Right renal cortex interstitium (tissue), 3 donors: ENCODE data around the gene THADA. TPM values are rescaled to one million over a fixed set of nuclear protein-coding genes. Genes with fewer than 3 reads are reported as not detected.

Source experiments
- DNase-seq, 3 donors: peaks; one replicate each; pipeline ENCODE4 v3.0.0-alpha.2; 2013; ENCODE audit warnings: low read depth in 3 of 3, low spot score in 2 of 3
- polyA plus RNA-seq, 3 donors: library from polyadenylated mRNA; unstranded; fragments of 120-200 nt; gene quantifications; one replicate each; pipeline ENCODE4 v1.2.1, GENCODE V29; 2013; ENCODE audit not compliant: insufficient read length in 3 of 3

Gene THADA
- polyA plus RNA-seq, 3 donors: 33.6 to 35.1 (median 34.5) TPM

DNA sequence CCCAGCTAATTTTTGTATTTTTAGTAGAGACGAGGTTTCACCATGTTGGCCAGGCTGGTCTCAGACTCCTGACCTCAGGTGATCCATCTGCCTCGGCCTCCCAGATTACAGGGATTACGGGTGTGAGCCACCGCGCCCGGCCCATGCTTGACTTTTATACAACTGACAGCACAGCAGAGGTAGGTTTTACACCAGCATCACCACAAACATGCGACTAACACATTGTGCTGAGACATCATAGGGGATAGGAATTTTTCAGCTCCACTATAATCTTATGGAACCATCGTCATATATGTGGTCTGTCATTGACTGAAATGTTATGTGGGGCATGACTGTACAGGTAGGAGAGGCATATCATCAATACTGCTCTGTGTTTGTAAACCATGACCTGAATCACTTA, 122.1 kb downstream of the THADA start:
- no peak for DNase-seq

DNA sequence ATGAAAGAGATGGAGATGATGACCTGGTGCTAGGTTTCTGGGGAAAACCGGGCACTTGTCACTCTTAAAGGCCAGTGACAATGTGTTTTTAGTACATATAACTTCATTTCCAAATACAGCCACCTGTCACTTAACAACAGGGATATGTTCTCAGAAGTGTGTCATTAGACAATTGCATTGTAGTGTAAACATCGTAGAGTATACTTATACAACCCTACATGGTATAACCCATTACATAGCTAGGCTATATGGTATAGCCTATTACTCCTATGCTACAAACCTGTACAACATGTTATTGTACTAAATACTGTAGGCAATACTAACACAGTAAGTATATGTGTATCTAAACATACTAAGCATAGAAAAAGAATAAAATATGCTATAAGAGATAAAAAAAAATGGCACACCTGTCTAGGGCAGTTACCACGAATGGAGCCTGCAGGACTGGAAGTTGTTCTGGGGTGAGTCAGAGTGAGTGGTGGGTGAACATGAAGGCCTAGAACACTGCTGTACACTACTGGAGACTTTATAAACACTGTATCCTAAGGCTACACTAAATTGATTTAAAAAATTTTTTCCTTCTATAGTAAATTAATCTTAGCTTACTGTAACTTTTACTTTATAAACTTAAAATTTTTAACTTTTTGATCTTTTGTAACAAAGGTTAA, 123.2 kb downstream of the THADA start:
- DNase-seq: no peak

DNA sequence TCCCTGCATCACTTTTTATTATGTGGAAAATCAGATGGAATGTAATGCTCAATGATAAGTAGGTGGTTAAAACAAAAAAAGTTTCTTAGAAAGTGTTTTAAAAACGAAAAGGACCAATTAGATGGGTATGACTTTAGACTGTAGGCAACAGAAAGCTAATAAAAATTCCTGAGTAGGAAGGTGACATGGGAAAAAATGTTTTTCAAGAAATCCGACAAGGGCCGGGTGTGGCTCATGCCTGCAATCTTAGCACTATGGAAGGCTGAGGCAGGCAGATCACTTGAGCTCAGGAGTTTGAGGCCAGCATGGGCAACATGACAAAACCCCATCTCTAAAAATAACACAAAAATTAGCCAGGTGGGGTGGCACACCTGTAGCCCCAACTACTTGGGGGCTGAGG, 126.1 kb downstream of the THADA start:
- no peak for DNase-seq

DNA sequence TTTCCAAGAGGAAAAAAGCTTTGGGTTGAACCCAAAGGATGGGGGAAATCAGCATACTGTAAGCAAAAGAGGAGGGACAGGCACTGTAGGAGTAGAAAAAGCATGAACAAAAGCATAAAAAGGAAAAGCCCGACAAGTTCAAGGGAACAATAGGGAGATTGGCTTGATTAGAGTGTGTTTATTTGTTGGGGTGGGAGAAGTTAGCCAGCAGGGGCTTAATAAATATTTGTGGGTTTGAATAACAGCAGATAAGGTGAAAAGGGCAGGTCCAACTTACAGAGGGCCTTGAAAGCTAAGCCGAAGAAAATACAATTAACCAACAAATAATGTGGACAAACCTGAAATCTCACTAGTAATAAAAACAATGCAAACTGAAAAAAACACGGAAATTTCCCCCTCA, 126.7 kb downstream of the THADA start:
- no peak for DNase-seq

DNA sequence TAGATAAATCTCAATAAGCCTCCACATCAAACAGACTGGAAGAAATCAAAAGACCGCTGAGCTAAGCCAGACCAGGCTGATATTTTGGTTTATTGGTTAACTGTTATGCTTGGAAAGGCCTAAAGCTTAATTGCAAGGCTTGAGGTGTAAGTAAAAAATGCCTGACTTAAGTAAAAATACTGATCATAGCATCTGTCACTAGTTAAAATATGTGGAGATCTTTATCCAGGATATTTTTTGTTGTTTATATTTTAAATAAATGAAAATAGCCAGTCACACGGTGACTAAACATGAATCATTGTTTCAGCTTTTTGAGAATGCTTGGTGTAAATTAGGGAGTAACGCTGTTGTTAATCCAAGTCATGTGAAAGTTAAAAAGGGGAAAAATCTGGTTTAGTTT, 127.9 kb downstream of the THADA start:
- no peak for DNase-seq

DNA sequence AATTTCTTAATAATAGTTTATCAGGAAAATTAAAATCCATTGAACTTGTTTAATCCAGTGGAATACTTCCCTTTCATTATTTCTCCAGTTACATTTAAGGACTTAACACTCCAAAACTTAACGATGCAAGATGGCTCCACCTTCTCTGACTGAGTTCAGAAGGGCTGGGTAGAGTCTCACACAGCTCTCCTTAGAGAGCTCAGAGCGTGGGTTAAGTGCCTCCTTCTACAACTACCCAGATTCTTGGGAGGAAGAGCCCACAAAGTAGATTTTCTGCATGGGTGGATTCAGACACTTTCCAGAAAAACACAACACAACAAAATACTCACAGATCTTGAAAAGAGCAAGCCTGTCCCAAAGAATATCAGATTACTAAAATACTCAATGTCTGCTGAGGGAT, 130.6 kb downstream of the THADA start:
- no peak for DNase-seq

DNA sequence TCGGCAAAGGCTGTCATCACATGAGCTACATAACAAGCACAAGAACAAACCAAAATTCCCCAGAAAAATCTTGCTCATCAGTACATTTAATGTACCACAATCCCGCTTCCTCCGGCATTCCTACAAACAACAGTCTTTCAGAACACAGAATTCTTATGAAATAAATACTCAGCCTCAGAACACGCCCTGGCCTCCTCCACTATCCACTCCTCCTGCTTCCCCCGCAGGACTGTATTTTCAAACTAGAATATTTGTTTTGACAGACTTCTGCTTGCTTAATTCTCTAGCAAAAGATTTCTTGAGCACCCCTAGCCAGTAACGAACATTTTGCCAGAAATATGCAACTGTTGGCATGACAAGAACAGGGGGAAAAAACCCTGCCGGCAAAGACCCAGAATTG, 131.2 kb downstream of the THADA start:
- no peak for DNase-seq

DNA sequence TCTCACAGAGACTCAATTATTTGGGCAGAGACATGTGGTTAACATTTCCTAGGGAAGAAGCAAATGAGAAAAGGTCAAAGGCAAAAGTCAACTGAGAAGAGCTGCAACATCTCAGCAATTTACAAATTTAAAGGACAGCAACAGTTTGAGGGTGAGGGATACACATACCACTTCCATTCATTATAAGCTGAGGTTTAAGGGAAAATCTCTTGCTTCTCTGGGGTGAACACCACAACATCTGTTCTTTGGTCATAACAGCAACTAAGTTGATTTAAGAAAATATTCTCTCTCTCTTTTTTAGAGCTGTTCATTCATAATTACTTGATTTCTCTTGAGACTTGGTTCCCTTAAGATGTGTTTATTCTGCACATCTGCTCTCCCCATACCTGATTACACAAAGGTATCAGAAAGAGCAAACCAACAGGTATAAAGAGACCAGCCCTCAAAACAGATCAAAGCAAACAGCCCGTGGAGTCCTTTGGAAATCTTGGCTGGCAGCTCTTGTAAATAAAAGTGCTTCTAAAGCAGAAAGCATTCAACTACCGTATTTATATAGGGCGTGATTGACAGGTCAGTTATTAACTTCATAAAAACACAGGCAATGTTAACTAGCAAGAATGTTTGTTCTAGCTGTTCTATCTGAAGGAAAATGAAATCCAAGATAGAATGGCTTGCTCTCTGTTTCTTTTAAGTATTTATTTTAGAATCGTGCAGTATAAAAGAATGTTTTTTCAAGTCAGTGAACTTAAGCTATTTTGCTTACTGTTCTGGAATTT, 132.8 kb downstream of the THADA start:
- DNase-seq: no peak

DNA sequence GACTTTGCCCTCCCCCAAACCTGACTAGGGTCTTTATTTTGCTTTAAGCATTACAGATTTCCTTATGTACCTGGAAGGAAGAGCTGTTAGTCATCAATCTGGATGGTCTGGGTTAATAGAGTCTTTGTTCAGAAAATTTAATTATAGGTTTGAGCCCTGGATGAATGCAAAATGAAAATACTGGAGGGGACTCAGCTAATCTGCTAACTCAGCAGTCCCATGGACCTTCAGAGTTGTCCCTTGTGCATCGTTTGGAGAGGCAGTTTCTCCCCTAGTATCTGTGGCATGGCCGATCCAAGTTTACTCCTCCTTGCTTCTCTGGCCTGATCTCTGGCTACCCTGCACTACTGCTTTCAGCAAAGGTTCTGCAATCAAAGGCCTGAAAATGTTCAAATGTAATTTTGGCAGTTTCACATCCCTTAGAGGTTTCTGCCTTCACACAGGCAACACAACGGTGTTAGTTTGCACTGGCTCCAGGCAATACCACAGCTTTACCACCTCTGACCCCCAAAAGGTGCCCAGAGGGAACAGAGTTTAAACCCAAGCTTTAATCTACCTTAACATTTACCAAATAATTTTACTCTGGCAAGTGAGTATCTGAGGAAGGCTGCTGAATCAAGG, 134.3 kb downstream of the THADA start:
- DNase-seq: no peak

DNA sequence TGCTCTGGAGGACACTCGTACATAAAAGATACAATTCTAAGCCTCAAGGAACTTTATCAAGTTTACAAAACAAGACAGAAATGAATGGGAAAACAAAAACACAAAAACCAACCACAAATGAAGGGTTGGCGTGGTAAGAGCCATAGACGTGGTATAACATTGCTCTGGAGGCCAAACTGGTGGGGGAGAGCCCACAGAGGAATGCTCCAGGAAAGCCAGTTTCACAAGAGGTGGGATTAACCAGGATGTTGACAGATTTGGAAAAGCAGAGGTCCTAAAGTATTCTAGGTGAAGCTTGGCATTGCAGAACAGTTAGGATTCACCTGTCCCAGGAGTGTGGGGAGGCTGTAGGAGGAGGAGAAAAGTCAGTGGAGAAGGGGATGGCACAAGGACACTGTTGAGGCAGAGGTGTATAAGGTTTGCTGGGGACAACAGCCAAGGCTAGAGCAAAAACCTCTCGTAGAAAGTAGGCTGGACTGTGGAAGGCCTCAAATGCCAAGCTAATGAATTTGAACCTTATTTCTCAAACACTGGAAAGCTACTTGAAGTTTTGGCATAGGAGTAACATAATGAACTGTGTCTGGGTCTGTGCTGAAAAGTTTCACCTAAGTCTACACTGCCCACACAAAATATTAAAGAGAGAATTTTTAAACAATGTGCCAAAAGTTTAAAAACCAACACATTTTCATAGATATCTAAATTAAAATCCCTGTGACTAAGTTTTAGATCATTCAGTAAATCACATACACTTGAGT, 135.1 kb downstream of the THADA start:
- no peak for DNase-seq

DNA sequence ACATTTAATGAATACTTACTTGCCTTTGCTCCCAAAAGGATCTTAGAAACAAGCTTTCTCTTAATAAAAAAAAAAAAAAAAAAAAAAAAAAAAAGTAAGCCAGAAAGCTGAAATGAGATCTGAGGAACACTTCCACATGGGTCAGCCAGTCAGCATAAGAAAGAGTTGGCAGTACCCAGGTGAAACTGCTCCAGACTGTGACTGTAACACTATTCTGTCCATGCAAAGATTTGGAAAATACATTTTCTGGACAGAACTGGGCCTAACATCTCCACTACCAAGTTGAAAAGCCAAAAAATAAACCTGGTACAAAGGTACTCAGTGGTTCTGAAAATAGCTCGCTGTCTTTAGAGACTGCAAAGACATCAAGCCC, 135.7 kb downstream of the THADA start:
- no peak for DNase-seq

DNA sequence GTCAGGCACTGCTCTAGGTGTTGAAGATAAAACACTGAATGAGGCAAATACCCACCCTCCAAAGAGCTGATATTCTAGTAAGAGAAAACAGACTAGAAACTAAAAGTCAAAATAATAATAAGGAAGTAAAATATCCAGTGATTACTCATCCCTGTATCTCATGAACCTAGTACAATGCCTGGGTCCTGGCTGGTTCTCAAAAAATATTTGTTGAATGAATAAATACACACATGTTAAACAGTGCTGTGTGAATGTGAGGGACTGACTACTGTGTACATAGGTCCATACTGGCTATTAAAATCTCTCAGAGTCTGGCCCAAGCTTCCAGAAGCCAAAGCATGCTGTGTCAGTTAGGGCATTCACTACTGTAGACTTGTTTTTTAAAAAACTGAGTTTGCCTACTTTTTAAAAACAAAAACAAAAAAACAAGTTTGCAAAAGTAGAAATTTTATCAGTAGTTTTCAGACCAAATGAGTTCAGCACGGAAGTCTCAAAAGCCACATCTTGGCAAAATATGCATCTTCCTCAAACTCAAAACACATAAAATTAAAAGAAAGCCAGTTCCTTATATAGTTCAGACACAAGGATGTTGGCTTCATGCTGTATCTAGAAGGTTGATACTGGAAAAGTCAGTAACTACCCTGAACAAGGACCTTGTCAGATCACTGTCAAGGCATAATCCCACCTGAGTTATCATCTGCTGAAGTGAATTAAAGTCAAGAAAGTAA, 136.2 kb downstream of the THADA start:
- DNase-seq: no peak

DNA sequence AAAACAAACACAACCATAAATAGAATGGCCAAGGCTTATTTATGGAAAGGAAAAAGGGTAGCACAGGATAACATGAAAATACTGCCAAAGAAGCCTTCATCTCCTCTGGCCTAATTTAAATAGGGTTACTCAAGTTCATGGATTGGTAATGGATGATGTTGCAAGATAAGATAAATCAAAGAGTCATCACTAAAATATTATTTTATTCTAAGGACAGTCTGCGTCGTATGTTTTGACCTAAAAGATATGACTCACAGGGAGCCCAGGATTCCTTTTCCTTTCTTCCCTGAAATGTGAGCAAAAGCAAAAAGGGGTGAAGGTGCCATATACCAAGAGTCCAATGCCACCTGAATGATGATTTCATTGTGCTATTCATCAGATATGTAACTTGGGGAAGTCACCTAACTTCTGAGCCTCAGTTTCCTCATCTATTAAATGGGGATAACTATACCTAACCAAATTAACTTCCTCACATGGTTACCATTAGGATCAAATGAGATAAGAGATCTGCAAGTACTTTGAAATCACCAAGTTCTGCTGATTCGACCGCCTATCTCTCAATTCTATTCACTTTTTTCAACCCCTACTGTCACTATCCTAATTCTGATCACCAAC, 137.7 kb downstream of the THADA start:
- no peak for DNase-seq

DNA sequence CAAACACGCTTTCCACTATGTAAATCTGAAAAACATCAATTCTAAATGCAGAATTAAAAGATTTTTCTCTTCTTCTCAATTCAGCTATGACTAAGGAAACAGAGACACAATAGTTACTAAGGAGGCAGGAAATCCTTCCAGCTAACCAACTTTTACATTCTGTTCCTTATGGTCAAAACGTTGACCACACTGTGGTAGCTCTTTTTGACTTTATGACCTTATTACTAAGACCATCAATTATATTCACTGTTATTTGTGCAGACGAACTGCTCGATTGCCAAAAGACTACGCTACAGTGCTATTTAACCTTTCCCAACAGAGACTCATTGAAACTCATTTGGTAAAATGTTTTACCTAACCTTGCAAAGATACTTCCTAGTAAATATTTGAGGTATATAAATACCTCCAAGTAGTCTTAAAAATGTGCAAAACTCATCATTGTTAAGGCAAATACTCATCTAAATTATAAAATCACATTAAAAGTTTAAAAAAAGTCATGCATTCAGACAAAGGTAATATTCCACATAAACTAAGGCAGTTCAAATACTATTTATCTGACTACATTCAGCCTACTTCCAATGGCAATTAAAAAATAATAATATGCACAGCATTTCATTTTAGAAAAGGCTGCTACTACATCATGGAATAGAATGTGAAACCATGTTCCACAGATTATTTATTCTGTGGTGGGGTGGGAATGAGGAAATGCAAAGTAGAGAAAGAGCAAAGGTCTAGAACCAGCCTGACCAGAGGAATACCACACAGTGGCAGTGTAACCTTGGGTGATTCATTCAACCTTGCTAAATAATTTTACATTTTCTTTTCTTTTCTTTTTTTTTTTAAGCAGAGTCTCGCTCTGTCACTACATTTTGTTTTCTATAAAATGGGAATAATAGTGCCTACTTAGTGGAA, 139.9 kb downstream of the THADA start:
- no peak for DNase-seq

DNA sequence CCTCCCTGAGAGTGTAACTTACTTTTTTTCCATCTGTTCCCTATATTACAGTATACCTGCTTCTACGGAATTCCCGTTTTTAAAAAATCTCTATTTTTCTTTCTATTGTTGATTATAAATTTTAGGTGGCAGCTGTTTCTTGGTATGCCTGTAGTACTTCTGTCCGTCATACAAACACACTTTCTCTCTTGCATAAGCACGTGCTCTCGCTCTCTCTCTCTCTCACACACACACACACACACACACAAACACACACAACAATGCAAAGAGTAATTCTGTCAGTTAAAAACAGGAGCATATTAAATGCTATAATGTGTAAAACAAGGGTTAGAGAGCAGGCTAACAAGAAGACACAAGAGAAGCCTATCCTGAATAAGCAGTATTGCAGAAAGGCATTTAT, 140.5 kb downstream of the THADA start:
- no peak for DNase-seq

DNA sequence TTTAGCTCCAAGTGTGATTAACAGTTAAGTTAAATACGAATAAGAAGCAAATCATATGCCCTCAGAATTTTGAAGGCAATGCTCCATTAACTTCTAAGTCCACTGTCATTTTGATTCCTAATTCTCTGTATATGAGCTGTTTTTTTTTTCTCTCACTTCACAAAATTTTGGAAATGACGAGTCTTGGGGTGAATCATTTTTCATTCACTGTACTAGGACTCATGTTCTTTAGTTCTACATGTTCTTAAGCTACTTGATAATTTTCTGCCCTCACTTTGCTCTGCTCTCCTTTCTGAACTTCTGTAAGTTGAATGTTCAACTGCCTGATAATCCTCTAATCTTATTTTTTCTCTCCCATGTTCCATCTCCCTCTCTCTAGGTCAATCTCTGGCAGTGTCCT, 141.0 kb downstream of the THADA start:
- DNase-seq: no peak

DNA sequence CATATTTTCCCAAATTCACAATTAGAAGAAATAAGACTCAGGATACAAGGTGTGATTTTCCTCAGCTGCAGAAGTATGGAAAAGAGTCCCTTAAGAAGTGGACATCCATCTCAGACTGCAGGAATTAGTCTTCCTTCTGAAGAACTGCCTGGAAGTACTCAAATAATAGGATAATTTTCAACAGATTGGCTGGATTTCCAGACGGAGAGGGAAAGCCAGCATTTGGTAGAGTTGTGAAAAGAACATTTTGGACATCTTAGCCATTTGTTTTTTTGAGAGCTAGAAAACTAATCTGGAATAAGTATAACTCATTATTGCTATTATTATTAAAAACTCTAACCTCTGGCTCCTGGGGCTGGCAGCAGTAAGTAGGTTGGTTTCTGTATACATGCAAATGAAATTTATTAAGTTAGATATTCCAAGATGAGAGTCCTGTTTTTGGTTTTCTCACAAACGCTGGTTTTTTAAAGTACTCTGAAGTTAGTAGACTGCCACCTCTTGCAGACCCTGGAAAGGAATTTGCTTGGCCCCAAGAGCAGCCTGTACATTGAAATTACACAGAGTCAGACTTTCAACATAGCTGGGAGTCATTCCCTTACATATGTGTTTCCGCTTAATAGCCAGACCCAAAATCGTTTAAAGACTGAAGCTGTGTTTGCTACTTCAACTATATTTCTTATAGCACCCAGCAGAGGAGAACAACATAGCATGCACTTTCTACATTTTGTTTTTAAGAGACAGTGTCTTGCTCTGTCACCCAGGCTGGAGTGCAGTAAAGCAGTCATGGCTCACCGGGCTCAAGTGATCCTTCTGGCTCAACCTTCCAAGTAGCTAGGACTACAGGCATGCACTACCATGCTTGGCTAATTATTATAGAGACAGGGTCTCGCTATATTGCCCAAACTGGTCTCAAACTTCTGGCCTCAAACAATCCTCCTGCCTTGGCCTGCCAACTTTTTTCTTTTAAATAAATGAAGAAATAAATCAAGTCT, 142.4 kb downstream of the THADA start:
- DNase-seq: peak in 1 of 3 donors; percentile 33

DNA sequence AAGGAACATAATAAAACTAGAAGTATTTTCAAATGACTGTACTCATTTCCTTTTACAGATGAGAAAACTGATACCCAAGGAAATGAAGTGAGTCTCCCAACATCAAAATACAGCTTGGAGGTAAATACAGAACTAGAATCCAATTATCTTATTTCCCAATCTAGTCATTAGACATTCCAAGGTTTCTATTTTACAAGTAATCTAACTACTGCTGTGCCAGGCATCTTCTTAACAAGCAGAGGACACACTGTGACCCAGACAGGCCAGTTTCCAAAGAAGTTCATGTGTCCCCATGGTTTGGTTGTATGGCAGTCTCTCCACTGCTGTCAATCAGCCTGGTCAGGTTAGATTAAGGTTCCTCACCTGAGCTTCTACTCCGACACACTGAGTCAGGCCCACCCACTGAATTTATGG, 143.5 kb downstream of the THADA start:
- DNase-seq: no peak
